ENCODE results near the gene POLE. TPM values are rescaled to one million over a fixed set of nuclear protein-coding genes. Genes with fewer than 3 reads are reported as not detected.

The POLE gene
- total RNA-seq, 2 experiments from 2014 or later: 125 to 129 TPM

DNA sequence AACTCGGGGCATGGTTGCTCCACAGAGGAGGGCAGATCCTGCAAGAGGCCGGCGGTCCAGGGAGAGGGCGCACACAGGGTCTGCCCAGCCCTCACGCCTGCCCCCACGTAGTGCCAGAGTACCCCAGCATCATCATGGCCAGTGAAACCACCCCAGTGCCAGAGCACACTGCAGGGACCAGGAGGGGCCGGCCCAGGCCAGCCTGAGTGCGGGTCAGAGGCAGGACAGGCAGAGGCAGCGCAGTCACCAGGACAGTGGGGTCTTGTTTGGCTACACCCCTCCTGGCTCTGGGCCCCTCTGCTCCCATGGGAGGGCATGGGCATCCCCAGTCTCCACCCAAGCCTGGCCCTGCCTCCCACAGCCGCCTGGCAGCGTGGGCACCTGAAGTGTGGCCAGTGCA, 111.5 kb downstream of the POLE start:
- ChIA-PET CTCF (no interaction called here), POLR2A (no interaction called here)

GRCh38 chr12:132574271-132574996, 112.7 kb downstream of the POLE start:
- POLR2A ChIA-PET: no interaction called here

More at GRCh38 chr12:132574271-132574996, 112.7 kb downstream of the POLE start:
- CTCF ChIA-PET: no interaction called here

Other genes with a start within 250 kb of the POLE start
- gene FBRSL1, start 197.2 kb downstream of the POLE start, total RNA-seq: 10 to 100 TPM; 60.3 to 65.4 TPM
- gene LRCOL1, start 76.8 kb downstream of the POLE start, total RNA-seq: not detected
- not detected for gene P2RX2, start 68.6 kb downstream of the POLE start, total RNA-seq
- 10 to 100 TPM; 21.0 to 21.9 TPM for gene PXMP2, start 245 bp upstream of the POLE start, total RNA-seq
- gene PGAM5, start 23.5 kb upstream of the POLE start, total RNA-seq: 100 to 1,000 TPM; 104 to 105 TPM
- 100 to 1,000 TPM; 117 to 119 TPM for gene ANKLE2, start 74.5 kb upstream of the POLE start, total RNA-seq
- 10 to 100 TPM; 64.7 to 66.2 TPM for gene GOLGA3, start 141.5 kb upstream of the POLE start, total RNA-seq
- 10 to 100 TPM; 50.4 to 54.6 TPM for gene CHFR, start 200.3 kb upstream of the POLE start, total RNA-seq